NCI-H2107 (cell line): ENCODE results near the gene ZAR1L.

Experiments
- DNase-seq: peaks from one replicate; lab custom pipeline; 2025; lab: John Stamatoyannopoulos, UW

ZAR1L gene

DNA sequence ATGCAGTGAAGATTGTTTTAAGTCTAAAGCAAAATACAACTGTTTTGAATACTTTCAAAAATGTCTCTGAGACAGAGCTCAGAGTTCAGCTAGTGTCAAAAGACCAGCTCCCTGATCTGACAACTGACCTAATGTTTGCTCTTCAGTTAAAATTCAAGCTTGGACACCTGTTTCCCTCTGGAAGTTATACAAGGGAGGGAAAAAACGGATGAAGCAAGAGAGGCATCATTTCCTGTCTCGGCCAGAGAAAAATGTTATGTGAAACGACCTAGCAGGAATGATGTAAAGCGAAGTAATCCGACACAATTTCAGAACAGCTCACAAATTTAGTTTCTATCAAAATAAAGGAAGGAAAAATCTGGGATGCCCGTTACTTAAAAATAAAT lies 59.4 kb downstream of the ZAR1L start:
- DNase-seq = no peak

DNA sequence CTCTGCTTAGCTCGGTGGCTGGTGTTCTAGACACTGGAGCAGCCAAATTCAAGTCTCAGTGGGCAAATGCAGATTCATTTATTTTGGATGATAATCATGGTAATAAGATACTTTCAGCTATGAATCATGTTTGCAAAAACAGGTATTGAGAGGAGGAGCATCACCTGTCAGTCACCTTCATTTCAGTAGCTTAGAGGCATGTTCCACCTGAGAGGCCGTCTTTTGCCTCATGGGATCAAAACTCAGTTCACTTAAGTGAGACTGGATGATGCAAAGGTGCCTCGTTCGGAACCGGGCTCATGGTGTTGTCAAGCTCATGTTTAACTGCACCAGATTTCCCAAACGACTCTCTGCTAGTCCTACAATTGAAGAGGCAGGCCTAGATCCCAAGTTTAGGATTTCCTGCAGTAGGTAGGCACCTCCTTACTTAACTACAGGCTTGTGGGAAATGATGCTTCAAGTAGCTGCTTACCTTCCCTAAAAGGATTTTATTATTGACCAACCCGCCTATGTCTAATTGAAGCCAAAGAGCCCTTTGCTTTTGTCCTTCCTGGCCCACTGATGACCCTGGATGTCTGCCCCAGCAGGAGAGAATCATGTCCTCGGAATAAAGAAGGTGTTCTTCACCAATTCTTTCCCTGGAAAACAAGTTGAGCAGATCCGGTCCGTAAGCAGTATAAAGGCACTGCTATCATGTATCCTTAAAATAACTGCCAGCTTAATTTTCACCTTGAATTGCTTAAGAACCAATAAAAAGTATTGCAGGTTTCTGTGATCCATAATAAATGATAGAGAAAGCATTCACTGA lies 60.0 kb downstream of the ZAR1L start:
- DNase-seq = no peak

DNA sequence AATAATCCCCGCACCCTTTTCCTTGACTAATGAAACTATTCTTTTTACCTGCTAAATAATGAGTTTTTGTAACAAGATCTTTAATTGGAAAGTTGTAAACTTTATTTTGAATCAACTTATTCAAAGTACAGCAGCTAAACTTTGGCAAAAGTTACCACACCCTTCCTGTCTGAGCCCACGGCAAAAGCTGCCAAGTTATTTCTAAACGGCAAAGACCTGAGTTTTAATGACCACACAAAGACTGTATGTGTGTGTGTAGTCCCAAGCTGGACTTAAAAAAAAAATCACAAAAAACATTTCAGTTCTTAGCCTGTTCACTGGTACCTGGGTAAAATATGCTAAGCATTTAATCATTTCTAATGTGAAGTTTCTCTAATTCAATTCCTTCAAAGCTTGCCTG lies 60.7 kb downstream of the ZAR1L start:
- no peak for DNase-seq

DNA sequence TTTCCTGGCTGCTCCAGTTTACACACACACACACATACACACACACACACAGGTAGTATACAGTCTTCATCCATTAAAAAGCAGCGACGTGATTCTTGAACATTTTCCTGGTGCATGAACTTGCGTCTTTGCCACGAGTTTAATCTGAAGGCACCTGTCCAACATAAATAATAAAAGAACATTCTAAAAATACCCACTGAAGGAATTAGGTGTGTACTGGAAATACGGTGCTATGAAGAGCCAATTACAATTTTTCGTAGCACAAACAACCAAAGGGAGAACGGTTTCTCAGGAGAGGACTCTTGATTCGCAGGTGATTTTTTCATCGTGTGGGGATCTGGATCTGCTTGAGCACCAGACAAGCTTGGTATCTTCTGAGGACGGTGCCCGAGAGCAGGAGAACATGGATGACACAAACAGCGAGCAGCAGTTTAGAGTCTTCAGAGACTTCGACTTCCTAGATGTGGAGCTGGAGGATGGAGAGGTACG lies 61.2 kb downstream of the ZAR1L start:
- DNase-seq = no peak
